Gastroesophageal sphincter (tissue), 4 donors: ENCODE measurements around the gene NAALADL2. TPM values are rescaled to one million over a fixed set of nuclear protein-coding genes. Genes with fewer than 3 reads are reported as not detected.

ENCODE experiments used
- ATAC-seq: fragments of 150-250 bp; one replicate; pipeline ENCODE4 v1.9.1; 2016; ENCODE audit warnings: mild to moderate bottlenecking, moderate library complexity
- H3K27ac ChIP-seq, 4 donors: fragments of 200-600 bp; sonication (generic) in 3 of 4; 1 replicate in 3 of 4; 2 replicates in 1 of 4; pipeline ENCODE4 v1.5.1; 2016 to 2019
- H3K27me3 ChIP-seq: fragments of 200-600 bp; sonication (generic); one replicate; pipeline ENCODE4 v1.5.1; 2019
- H3K36me3 ChIP-seq, 2 donors: fragments of 200-600 bp; sonication (generic); one replicate each; pipeline ENCODE4 v1.5.1; 2019; ENCODE audit warnings: control low read depth in 1 of 2
- H3K4me1 ChIP-seq, 3 donors: fragments of 200-600 bp; sonication (generic); 1 replicate in 2 of 3; 2 replicates in 1 of 3; pipeline ENCODE4 v1.5.1; 2016 to 2019; ENCODE audit warnings: control low read depth in 2 of 3
- H3K4me3 ChIP-seq, 2 donors: fragments of 200-600 bp; sonication (generic); one replicate each; pipeline ENCODE4 v1.5.1; 2019; ENCODE audit warnings: mild to moderate bottlenecking in 1 of 2, moderate library complexity in 1 of 2
- H3K9me3 ChIP-seq, 3 donors: fragments of 200-600 bp; sonication (generic); one replicate each; pipeline ENCODE4 v1.5.1; 2017 to 2019; ENCODE audit warnings: control low read depth in 2 of 3
- EP300 ChIP-seq: sonication (generic); formaldehyde crosslinking; IDR thresholded peaks from one replicate; pipeline ENCODE4 v1.6.1; 2017; ENCODE audit warnings: antibody characterized with exemption, mild to moderate bottlenecking
- POLR2A ChIP-seq, 2 donors: fragments of 450-650 bp; IDR thresholded peaks; one replicate each; pipeline ENCODE4 v1.6.1; 2017; ENCODE audit warnings: antibody characterized with exemption in 2 of 2, mild to moderate bottlenecking in 2 of 2, moderate library complexity in 1 of 2
- POLR2AphosphoS5 ChIP-seq: sonication (generic); formaldehyde crosslinking; IDR thresholded peaks from one replicate; pipeline ENCODE4 v1.6.1; 2017; ENCODE audit warnings: antibody characterized with exemption
- WGBS, 2 donors: methylation state at CpG; one replicate each; pipeline ENCODE4 v1.1.5; 2018; ENCODE audit warnings: low coverage in 1 of 2; 5-methylcytosine and 5-hydroxymethylcytosine counted together
- total RNA-seq, 4 donors: library from RNA; depleted of rRNA; stranded (reverse); fragments of >200 nt; gene quantifications; one replicate each; pipeline ENCODE4 v1.1.0, GENCODE V29; 2016
- TF ChIP-seq, protein P1 (sequence below), 4 experiments: fragments of 200-600 bp in 2 of 4; fragments of 450-650 bp in 2 of 4; sonication (generic) in 1 of 4; IDR thresholded peaks; one replicate each; pipeline ENCODE4 v1.5.1; 2017 to 2019; ENCODE audit warnings: antibody characterized with exemption in 4 of 4, mild to moderate bottlenecking in 2 of 4, moderate library complexity in 2 of 4

Gene NAALADL2
- total RNA-seq, 4 donors from 2014 or later: 3.1 to 7.4 (median 6.2) TPM

DNA sequence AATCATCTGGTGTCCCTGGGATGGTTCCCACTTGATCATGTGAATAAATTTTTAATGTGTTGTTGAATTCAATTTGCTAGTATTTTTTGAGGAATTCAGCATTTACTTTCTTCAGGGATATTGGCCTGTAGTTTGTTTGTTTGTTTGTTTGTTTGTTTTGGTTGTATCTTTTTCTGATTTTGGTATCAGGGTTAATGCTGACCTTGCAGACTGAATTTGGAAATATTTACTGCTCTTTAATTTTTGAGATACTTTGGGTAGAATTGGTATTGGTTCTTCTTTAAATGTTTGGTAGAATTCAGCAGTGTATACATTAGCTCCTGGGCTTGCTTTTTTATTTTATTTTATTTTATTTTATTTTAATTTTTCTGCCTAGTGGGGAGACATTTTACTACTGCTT is 803.7 kb downstream of the NAALADL2 start:
- no peak overlapping the region for H3K27ac ChIP-seq
- ATAC-seq: no peak
- no peaks in the 10 kb centered on the region for H3K27me3 ChIP-seq
- no peaks in the 10 kb centered on the region for H3K4me1 ChIP-seq
- no peaks in the 10 kb centered on the region for H3K36me3 ChIP-seq
- H3K9me3 ChIP-seq: no peaks in the 10 kb centered on the region
- no peak overlapping the region for H3K4me3 ChIP-seq
- TF ChIP-seq POLR2AphosphoS5 (no peak), POLR2A (IDR thresholded peaks at IDR 0.05) (no peak), EP300 (no peak)
- TF ChIP-seq, protein P1, sequence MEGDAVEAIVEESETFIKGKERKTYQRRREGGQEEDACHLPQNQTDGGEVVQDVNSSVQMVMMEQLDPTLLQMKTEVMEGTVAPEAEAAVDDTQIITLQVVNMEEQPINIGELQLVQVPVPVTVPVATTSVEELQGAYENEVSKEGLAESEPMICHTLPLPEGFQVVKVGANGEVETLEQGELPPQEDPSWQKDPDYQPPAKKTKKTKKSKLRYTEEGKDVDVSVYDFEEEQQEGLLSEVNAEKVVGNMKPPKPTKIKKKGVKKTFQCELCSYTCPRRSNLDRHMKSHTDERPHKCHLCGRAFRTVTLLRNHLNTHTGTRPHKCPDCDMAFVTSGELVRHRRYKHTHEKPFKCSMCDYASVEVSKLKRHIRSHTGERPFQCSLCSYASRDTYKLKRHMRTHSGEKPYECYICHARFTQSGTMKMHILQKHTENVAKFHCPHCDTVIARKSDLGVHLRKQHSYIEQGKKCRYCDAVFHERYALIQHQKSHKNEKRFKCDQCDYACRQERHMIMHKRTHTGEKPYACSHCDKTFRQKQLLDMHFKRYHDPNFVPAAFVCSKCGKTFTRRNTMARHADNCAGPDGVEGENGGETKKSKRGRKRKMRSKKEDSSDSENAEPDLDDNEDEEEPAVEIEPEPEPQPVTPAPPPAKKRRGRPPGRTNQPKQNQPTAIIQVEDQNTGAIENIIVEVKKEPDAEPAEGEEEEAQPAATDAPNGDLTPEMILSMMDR (IDR thresholded peaks at IDR 0.05): no peak

DNA sequence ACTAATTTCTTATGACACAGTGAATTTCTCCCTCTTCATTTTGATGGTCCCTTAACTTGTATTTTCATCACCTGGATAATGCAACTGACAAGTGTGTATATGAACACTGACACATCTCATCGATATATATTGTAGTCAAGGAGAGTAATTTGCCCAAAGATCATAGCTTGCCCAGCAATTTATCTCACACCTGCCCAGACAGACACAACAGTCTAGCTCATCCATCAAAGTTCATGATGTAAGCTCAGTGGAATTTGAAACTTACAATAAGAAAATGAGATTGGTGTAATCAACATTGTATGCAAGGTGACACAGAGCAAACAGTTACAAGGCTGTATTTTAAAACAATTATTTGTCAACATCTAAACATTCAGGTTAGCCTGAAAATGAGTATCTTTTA is 805.8 kb downstream of the NAALADL2 start:
- Histone ChIP-seq H3K27me3 (no peaks in the 10 kb centered on the region), H3K9me3 (no peaks in the 10 kb centered on the region), H3K36me3 (no peaks in the 10 kb centered on the region), H3K4me1 (no peaks in the 10 kb centered on the region), H3K4me3 (no peak overlapping the region), H3K27ac (no peak overlapping the region)
- no peak for ATAC-seq
- TF ChIP-seq, protein P1 (IDR thresholded peaks at IDR 0.05): no peak
- 13 to 57% methylated on average over 1 of the region's 1 CpG for WGBS, 2 donors

DNA sequence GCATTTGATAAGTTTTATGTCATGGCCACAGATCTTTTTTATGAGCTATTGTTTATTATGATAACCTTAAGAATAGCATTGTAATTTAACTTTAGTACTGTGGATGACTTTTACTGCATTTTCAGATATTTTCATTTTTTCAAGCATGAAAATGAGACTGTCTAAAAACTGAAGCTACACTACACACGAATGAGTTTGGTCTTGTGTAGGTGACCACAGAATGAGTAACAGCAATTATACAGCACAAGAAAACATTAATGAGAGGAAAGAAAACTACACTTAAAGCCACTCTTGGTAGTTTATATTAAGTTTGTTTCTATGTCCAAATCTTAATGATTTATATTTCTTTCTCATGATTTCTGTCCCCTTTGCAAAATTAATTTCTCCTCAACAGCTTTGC is 809.2 kb downstream of the NAALADL2 start:
- H3K27ac ChIP-seq: no peak overlapping the region
- H3K36me3 ChIP-seq: no peaks in the 10 kb centered on the region
- no peaks in the 10 kb centered on the region for H3K27me3 ChIP-seq
- peaks cover 0 to 7% (median 0%) of the 10 kb centered on the region in 3 donors for H3K4me1 ChIP-seq
- no peaks in the 10 kb centered on the region for H3K9me3 ChIP-seq
- ATAC-seq: no peak
- TF ChIP-seq, protein P1 (IDR thresholded peaks at IDR 0.05): no peak
- TF ChIP-seq EP300 (no peak), POLR2A (IDR thresholded peaks at IDR 0.05) (no peak), POLR2AphosphoS5 (no peak)
- WGBS, 2 donors: 71 to 86% methylated on average over 1 of the region's 1 CpG
- no peak overlapping the region for H3K4me3 ChIP-seq

DNA sequence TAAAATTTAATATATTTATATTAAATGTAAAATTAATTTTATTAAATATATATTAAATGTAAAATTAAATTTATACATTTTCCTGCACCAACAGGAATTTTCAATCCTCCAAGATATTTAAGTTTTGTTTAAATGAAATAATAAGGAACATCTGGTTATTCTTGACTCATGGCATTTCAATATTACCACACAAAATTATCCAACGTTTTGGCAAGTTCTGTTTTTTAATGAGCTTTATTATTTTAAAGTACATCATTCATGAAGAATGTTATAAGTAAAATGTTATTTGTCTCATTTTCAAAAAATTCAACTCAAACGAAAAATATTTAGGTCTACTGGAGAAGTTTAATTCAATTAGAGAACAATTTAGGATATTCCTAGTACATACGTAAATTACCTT is 811.4 kb downstream of the NAALADL2 start:
- 84 to 89% methylated on average over 3 of the region's 3 CpGs for WGBS, 2 donors

DNA sequence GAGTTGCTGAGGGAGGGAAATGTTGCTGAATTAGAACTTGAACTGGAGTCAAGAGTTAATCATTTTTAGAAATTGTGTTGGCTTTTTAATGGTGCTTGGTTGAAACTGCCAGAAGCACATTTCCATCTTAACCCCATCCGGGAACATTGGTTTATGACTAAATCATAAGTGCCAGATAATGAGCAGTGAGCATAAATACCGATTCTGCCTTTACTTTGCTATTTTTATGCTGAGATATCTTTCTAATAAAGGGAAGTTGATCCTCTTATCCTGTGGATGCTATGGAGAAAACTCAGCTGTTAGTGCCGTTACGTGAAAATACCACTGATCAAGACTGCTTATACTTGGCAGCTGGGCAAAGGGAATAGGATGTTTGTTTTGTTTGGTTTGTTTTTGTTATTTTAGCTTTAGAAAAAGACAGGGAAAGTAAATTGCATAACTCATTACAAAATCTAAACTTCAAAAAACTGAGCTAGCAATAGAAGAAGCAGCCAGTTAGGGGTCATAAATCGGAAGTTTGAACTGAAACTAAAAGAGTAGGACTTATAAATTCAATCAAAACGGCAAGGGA is 813.1 kb downstream of the NAALADL2 start:
- H3K4me1 ChIP-seq: peaks cover 0 to 7% (median 0%) of the 10 kb centered on the region in 3 donors
- no peak for ATAC-seq
- TF ChIP-seq, protein P1 (IDR thresholded peaks at IDR 0.05): no peak
- TF ChIP-seq POLR2AphosphoS5 (no peak), POLR2A (IDR thresholded peaks at IDR 0.05) (no peak), EP300 (no peak)
- H3K27ac ChIP-seq: no peak overlapping the region
- H3K27me3 ChIP-seq: no peaks in the 10 kb centered on the region
- peak overlapping the region; percentile 17 to 33 for H3K4me3 ChIP-seq
- H3K36me3 ChIP-seq: no peaks in the 10 kb centered on the region
- 29 to 35% methylated on average over 6 of the region's 6 CpGs for WGBS, 2 donors
- H3K9me3 ChIP-seq: no peaks in the 10 kb centered on the region

More for the DNA sequence above, 811.4 kb downstream of the NAALADL2 start:
- H3K27me3 ChIP-seq: no peaks in the 10 kb centered on the region
- no peaks in the 10 kb centered on the region for H3K36me3 ChIP-seq
- H3K4me1 ChIP-seq: peaks cover 0 to 7% (median 0%) of the 10 kb centered on the region in 3 donors
- H3K9me3 ChIP-seq: no peaks in the 10 kb centered on the region
- H3K27ac ChIP-seq: no peak overlapping the region
- no peak overlapping the region for H3K4me3 ChIP-seq
- TF ChIP-seq POLR2A (IDR thresholded peaks at IDR 0.05) (no peak), POLR2AphosphoS5 (no peak), EP300 (no peak)
- TF ChIP-seq, protein P1 (IDR thresholded peaks at IDR 0.05): no peak
- ATAC-seq: no peak
